ENCODE results near the gene CNOT11. TPM values are rescaled to one million over a fixed set of nuclear protein-coding genes. Genes with fewer than 3 reads are reported as not detected.
A peak's percentile ranks its signal among the peaks of the same experiment; 100 is the strongest.

CNOT11 gene
- 39.0 and 60.6 TPM in 2 replicates for total RNA-seq (2021)
- Bru-seq, nascent RNA = percentile 88 among the genes with signal in this experiment
- BruChase-seq, experiment 1, labeled RNA remaining after a 2-hour chase = percentile 86 among the genes with signal in this experiment
- BruChase-seq, experiment 2, labeled RNA remaining after a 6-hour chase = percentile 93 among the genes with signal in this experiment
- long read RNA-seq, transcript CNOT11-201 (7 exons, 2,599 nt) = major isoform, 131 of 155 reads
- long read RNA-seq, partial matches to known transcripts = 12 of 155 reads
- long read RNA-seq, other reads (novel, unspliced or antisense) = 12 of 155 reads

DNA sequence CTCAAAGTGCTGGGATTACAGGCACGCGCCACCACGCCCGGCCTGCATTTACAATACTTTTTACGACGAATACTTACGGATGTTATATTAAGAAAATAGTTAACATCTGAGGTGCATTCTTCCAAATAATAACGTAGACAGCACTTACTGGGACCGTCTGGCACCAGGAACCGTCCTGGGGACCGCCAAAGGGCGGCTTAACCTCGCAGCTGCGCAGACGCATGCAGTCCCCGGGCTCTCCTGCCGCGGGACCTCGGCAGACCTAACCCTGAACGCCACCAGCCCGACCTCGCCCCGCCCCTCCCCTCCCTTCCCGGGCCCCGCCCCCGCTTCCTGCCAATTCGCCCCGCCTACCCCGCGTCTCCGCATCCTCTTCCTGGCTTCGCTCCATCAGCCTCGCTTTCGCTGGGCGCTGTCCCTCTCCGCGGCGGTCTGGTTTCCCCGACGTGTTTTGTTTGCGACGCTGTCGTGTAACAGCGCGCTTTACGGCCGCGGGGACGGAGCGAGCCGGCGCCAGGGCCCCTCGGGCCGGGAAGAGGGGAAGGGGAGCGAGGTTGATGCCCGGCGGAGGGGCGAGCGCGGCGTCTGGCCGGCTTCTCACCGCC, at the start of gene CNOT11:
TSS of gene CNOT11 (plus strand) at position 479 of the 605 bp plus-strand sequence. CDS start at position 558, 79 bp downstream.
- Histone ChIP-seq H3K4me2 (peak within 1 kb of the TSS; percentile 98), H3F3A (ENCODE audit: insufficient read depth, low read depth) (peaks cover 6% of the 10 kb centered on the region; the same call in 1 of the 2 replicates), H3K27ac (peak within 1 kb of the TSS; percentile 71), H3K36me3 (ENCODE audit: low read depth) (no peaks in the 10 kb centered on the region), H3K27me3 (ENCODE audit: insufficient read depth, low read depth) (no peaks in the 10 kb centered on the region), H3K79me2 (ENCODE audit: low read depth) (peaks cover 48% of the 10 kb centered on the region), H3K4me1 (replicated peaks; ENCODE audit: insufficient read depth) (peaks cover 33% of the 10 kb centered on the region), H2AFZ (peak within 1 kb of the TSS; percentile 90), H3K9me2 (ENCODE audit: insufficient read depth) (no peaks in the 10 kb centered on the region), H3K9me3 (ENCODE audit: insufficient read depth, low read depth) (no peaks in the 10 kb centered on the region), H4K20me1 (ENCODE audit: insufficient read depth) (peaks cover 11% of the 10 kb centered on the region), H3K4me3 (peak within 1 kb of the TSS; percentile 66)
- peak; percentile 91 to 97 for DNase-seq
- CTCF ChIA-PET = interaction anchor here (0.6 to 0.7 kb wide), 3 partner anchors 35 to 267 kb away, joined by 3 to 7 read pairs (median 3); no protein-coding TSS in a partner anchor
- no peak for TF ChIP-seq EZH2 (IDR thresholded peaks at IDR 0.05; ENCODE audit: low read depth)
- TF ChIP-seq, protein P1, sequence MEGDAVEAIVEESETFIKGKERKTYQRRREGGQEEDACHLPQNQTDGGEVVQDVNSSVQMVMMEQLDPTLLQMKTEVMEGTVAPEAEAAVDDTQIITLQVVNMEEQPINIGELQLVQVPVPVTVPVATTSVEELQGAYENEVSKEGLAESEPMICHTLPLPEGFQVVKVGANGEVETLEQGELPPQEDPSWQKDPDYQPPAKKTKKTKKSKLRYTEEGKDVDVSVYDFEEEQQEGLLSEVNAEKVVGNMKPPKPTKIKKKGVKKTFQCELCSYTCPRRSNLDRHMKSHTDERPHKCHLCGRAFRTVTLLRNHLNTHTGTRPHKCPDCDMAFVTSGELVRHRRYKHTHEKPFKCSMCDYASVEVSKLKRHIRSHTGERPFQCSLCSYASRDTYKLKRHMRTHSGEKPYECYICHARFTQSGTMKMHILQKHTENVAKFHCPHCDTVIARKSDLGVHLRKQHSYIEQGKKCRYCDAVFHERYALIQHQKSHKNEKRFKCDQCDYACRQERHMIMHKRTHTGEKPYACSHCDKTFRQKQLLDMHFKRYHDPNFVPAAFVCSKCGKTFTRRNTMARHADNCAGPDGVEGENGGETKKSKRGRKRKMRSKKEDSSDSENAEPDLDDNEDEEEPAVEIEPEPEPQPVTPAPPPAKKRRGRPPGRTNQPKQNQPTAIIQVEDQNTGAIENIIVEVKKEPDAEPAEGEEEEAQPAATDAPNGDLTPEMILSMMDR (conservative IDR thresholded peaks at IDR 0.05) = no peak
- intact Hi-C loops (cut with micrococcal nuclease; ENCODE audit: unreplicated experiment) = loop anchor here (5.0 kb wide), 2 partner anchors 45 to 100 kb away; partner anchors contain the start of gene TBC1D8
- BruUV-seq (replicated peaks) = no TSS peak
- POLR2A ChIA-PET (ENCODE audit: unreplicated experiment) = interaction anchor here (0.6 to 0.8 kb wide), 4 partner anchors 29 to 1917 kb away, joined by 3 to 7 read pairs (median 4); no protein-coding TSS in a partner anchor

DNA sequence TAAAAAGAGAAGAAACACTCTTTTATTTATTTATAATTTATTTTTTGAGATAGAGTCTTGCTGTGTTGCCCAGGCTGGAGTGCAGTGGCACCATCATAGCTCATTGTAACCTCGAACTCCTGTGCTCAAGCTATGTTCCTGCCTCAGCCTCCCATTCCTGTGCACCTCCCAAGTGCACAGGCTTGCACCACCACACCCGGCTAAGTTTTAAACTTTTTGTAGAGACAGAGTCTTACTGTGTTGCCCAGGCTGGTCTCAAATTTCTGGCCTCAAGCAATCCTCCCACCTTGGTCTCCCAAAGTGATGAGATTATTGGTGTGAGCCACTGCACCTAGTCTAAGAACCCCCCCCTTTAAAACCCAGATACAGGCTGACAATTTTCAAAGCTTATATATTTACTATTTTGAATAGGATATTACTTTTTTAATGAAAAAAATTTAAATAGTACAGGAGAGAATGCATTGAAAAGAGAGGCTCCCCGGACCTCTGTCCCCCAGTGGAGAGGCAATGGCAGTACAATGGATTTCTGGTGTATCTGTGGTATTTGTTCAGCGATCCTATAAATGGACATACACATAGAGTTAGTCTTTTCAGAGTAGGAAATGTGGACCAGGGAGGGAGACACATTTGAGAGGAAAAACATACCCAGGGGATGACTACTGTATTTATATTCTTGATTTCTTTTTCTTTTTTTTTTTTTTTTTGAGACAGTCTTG, 48.1 kb upstream of the CNOT11 start:
- no peak for DNase-seq
- Histone ChIP-seq H3K79me2 (ENCODE audit: low read depth) (no peaks in the 10 kb centered on the region), H3K4me2 (no peak overlapping the region), H3K27ac (no peak overlapping the region), H3K4me1 (replicated peaks; ENCODE audit: insufficient read depth) (peaks cover 9% of the 10 kb centered on the region; the same call in 1 of the 2 replicates), H3K9me3 (ENCODE audit: insufficient read depth, low read depth) (no peaks in the 10 kb centered on the region), H3K27me3 (ENCODE audit: insufficient read depth, low read depth) (no peaks in the 10 kb centered on the region), H3K4me3 (no peak overlapping the region), H2AFZ (no peak overlapping the region; the same call in 1 of the 2 replicates), H3K9me2 (ENCODE audit: insufficient read depth) (no peaks in the 10 kb centered on the region), H4K20me1 (ENCODE audit: insufficient read depth) (no peaks in the 10 kb centered on the region), H3F3A (ENCODE audit: insufficient read depth, low read depth) (peaks cover 8% of the 10 kb centered on the region; the same call in 1 of the 2 replicates), H3K36me3 (ENCODE audit: low read depth) (no peaks in the 10 kb centered on the region)
- ChIA-PET CTCF (interaction anchor here (0.7 to 2.3 kb wide), 5 partner anchors 8 to 597 kb away, joined by 3 to 11 read pairs (median 4); no protein-coding TSS in a partner anchor), POLR2A (ENCODE audit: unreplicated experiment) (interaction anchor here (0.6 to 0.7 kb wide), 2 partner anchors 84 to 91 kb away, joined by 3 to 13 read pairs; no protein-coding TSS in a partner anchor)
- intact Hi-C loops (cut with micrococcal nuclease; ENCODE audit: unreplicated experiment) = loop anchor here (1.0 to 10.0 kb wide), 5 partner anchors 48 to 600 kb away; partner anchors contain the start of gene CNOT11
- BruUV-seq (replicated peaks) = no TSS peak
- no peak for TF ChIP-seq EZH2 (IDR thresholded peaks at IDR 0.05; ENCODE audit: low read depth)
- TF ChIP-seq, protein P1 (conservative IDR thresholded peaks at IDR 0.05) = peak; percentile 26; the same call in 1 of the 2 replicates
